ENCODE data around the gene ACAP3. TPM values are rescaled to one million over a fixed set of nuclear protein-coding genes. Genes with fewer than 3 reads are reported as not detected.
A peak's percentile ranks its signal among the peaks of the same experiment; 100 is the strongest.

ACAP3 gene
- polyA plus RNA-seq, 2 of the 4 experiments (the other 2 are of a cell fraction), result 6.6 to 24.2 TPM

DNA sequence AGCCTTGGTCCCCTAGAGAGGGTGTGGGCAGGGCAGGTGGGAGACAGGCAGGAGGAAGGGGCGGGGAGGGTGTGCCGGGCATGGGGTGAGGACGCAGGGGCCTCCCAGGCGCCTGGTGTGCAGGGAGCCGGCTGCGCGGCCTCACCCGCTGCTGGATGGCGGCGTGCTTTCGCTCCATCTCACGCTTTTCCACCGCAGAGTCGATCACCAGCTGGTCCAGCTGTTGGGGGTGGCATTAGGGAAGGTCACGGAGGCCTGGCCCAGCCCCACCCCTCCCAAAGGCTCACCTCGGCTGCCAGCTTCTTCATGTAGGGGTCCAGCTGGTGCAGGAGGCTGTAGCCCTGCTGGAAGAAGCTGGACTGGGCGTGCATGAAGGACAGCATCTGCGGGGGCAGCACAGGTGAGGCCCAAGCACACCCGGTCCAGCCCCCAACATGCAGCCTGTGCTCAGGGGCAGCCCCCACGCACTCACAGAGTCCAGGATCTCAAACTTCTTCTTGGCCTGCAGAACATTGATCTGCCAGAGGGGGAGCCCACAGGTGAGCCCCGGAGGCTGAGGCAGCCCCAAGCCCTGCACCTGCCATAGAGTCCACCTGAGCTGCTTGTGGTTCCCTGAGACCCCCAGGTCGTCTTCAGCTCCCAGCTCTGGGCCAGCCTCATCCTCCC, 7.9 kb downstream of the ACAP3 start:
- Histone ChIP-seq H3K9me3 (no peaks in the 10 kb centered on the region), H3K27ac (no peak overlapping the region), H3K4me2 (no peak overlapping the region), H3K4me1 (peaks cover 10% of the 10 kb centered on the region), H3K4me3 (no peak overlapping the region)
- CTCF ChIA-PET, result interaction anchor here (0.6 to 2.8 kb wide), 4 partner anchors 9 to 394 kb away, joined by 3 to 18 read pairs (median 6); no protein-coding TSS in a partner anchor
- no peak for TF ChIP-seq RFX5 (IDR thresholded peaks at IDR 0.05)
- no peak for TF ChIP-seq HEYL (CRISPR knock-in tag; IDR thresholded peaks at IDR 0.05)
- TF ChIP-seq ESRRA (IDR thresholded peaks at IDR 0.05; ENCODE audit: borderline replicate concordance, low read length), result no peak
- TF ChIP-seq, protein P1, sequence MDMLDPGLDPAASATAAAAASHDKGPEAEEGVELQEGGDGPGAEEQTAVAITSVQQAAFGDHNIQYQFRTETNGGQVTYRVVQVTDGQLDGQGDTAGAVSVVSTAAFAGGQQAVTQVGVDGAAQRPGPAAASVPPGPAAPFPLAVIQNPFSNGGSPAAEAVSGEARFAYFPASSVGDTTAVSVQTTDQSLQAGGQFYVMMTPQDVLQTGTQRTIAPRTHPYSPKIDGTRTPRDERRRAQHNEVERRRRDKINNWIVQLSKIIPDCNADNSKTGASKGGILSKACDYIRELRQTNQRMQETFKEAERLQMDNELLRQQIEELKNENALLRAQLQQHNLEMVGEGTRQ (IDR thresholded peaks at IDR 0.05), result no peak
- TF ChIP-seq MAFK (IDR thresholded peaks at IDR 0.05; ENCODE audit: partially characterized antibody), result no peak
- no peak for TF ChIP-seq NPAS2 (CRISPR knock-in tag; IDR thresholded peaks at IDR 0.05; ENCODE audit: borderline replicate concordance)
- TF ChIP-seq, protein P2, sequence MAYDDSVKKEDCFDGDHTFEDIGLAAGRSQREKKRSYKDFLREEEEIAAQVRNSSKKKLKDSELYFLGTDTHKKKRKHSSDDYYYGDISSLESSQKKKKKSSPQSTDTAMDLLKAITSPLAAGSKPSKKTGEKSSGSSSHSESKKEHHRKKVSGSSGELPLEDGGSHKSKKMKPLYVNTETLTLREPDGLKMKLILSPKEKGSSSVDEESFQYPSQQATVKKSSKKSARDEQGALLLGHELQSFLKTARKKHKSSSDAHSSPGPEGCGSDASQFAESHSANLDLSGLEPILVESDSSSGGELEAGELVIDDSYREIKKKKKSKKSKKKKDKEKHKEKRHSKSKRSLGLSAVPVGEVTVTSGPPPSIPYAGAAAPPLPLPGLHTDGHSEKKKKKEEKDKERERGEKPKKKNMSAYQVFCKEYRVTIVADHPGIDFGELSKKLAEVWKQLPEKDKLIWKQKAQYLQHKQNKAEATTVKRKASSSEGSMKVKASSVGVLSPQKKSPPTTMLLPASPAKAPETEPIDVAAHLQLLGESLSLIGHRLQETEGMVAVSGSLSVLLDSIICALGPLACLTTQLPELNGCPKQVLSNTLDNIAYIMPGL (CRISPR knock-in tag; IDR thresholded peaks at IDR 0.05; ENCODE audit: borderline replicate concordance), result no peak
- TF ChIP-seq FOSB (CRISPR knock-in tag; IDR thresholded peaks at IDR 0.05), result no peak
- TF ChIP-seq EHF (CRISPR knock-in tag; IDR thresholded peaks at IDR 0.05), result no peak
- TF ChIP-seq ZNF302 (CRISPR knock-in tag; IDR thresholded peaks at IDR 0.05), result no peak
- TF ChIP-seq, protein P3, sequence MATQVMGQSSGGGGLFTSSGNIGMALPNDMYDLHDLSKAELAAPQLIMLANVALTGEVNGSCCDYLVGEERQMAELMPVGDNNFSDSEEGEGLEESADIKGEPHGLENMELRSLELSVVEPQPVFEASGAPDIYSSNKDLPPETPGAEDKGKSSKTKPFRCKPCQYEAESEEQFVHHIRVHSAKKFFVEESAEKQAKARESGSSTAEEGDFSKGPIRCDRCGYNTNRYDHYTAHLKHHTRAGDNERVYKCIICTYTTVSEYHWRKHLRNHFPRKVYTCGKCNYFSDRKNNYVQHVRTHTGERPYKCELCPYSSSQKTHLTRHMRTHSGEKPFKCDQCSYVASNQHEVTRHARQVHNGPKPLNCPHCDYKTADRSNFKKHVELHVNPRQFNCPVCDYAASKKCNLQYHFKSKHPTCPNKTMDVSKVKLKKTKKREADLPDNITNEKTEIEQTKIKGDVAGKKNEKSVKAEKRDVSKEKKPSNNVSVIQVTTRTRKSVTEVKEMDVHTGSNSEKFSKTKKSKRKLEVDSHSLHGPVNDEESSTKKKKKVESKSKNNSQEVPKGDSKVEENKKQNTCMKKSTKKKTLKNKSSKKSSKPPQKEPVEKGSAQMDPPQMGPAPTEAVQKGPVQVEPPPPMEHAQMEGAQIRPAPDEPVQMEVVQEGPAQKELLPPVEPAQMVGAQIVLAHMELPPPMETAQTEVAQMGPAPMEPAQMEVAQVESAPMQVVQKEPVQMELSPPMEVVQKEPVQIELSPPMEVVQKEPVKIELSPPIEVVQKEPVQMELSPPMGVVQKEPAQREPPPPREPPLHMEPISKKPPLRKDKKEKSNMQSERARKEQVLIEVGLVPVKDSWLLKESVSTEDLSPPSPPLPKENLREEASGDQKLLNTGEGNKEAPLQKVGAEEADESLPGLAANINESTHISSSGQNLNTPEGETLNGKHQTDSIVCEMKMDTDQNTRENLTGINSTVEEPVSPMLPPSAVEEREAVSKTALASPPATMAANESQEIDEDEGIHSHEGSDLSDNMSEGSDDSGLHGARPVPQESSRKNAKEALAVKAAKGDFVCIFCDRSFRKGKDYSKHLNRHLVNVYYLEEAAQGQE (IDR thresholded peaks at IDR 0.05), result no peak
- TF ChIP-seq EP300 (IDR thresholded peaks at IDR 0.05), result no peak
- no peak for TF ChIP-seq PHF8 (IDR thresholded peaks at IDR 0.05; ENCODE audit: borderline replicate concordance, low read depth)
- TF ChIP-seq HDAC2 (IDR thresholded peaks at IDR 0.05), result no peak
- TF ChIP-seq, protein P4, sequence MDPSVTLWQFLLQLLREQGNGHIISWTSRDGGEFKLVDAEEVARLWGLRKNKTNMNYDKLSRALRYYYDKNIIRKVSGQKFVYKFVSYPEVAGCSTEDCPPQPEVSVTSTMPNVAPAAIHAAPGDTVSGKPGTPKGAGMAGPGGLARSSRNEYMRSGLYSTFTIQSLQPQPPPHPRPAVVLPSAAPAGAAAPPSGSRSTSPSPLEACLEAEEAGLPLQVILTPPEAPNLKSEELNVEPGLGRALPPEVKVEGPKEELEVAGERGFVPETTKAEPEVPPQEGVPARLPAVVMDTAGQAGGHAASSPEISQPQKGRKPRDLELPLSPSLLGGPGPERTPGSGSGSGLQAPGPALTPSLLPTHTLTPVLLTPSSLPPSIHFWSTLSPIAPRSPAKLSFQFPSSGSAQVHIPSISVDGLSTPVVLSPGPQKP (IDR thresholded peaks at IDR 0.05; ENCODE audit: low read depth, low read length), result no peak
- no peak for TF ChIP-seq ZFP36 (IDR thresholded peaks at IDR 0.05; ENCODE audit: borderline replicate concordance, partially characterized antibody)
- DNase-seq (ENCODE audit: low read depth in 1 of 2, low spot score in 1 of 2) (no peak), ATAC-seq (peak; percentile 40 to 60; a peak in 3 of 6 replicates), FAIRE-seq (no peak)
- WGBS (ENCODE audit: missing lambda C conversion rate), result 79% methylated on average over 20 of the region's 22 CpGs
- POLR2A ChIA-PET, result no interaction called here
